RWPE2 (cell line): ENCODE data around the gene BANK1.
"Not testable (repeated sequence)": the region's sequence is repeated elsewhere in the genome, so short reads cannot be mapped to it uniquely, and the experiment has no call there.

Source experiments
- ATAC-seq: fragments of 200-7000 bp; cut with Tn5 transposase; 3 replicates; pipeline ENCODE4 v1.9.1; 2021; ENCODE audit warnings: low read depth
- DNase-seq: peaks from one replicate; pipeline ENCODE4 v3.0.0-alpha.2; 2020; ENCODE audit warnings: low spot score
- H3K27ac ChIP-seq: fragments of 450-650 bp; 2 replicates; pipeline ENCODE4 v1.5.1; 2017; ENCODE audit warnings: mild to moderate bottlenecking; ENCODE audit not compliant: poor library complexity, severe bottlenecking
- H3K27me3 ChIP-seq: fragments of 250-450 bp; sonication (Bioruptor Pico); 2 replicates; pipeline ENCODE4 v1.5.1; 2021; ENCODE audit warnings: mild to moderate bottlenecking, moderate library complexity; ENCODE audit not compliant: insufficient read depth, poor library complexity, severe bottlenecking
- H3K36me3 ChIP-seq: fragments of 250-450 bp; sonication (Bioruptor Pico); 2 replicates; pipeline ENCODE4 v1.5.1; 2020; ENCODE audit warnings: low read depth, mild to moderate bottlenecking, moderate library complexity
- H3K4me1 ChIP-seq: fragments of 250-450 bp; sonication (Bioruptor Pico); 2 replicates; pipeline ENCODE4 v1.5.1; 2021; ENCODE audit warnings: mild to moderate bottlenecking, moderate library complexity; ENCODE audit not compliant: insufficient read depth, poor library complexity, severe bottlenecking
- H3K4me3 ChIP-seq: fragments of 250-450 bp; sonication (Bioruptor Pico); 2 replicates; pipeline ENCODE4 v1.5.1; 2021; ENCODE audit warnings: mild to moderate bottlenecking, moderate library complexity; ENCODE audit not compliant: severe bottlenecking
- H3K9me3 ChIP-seq: fragments of 250-450 bp; sonication (Bioruptor Pico); 2 replicates; pipeline ENCODE4 v1.5.1; 2021; ENCODE audit warnings: mild to moderate bottlenecking, moderate library complexity; ENCODE audit not compliant: severe bottlenecking
- TF ChIP-seq, protein P1 (sequence below): fragments of 450-650 bp; IDR thresholded peaks from one replicate; pipeline ENCODE4 v1.5.1; 2017; ENCODE audit warnings: mild to moderate bottlenecking, moderate library complexity; ENCODE audit not compliant: poor library complexity, severe bottlenecking

The BANK1 gene

DNA sequence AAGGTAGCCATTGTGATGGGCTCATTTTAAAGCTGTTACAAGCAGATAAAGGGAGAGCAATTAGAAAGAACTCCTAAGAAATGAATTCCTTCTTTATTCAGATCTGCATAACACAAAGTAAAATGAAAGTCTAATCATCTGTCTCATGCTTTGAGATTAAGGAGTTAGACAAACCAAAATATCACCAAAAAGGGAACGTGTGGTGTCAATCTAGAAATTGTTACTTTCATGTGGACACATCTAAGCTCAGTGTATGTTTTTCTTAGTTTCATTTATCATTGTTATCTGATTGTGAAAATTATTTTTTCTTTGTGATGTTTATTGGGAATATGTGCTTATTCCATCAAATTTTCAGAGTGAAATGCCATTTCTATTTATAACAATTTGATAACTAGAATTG, 80.3 kb downstream of the BANK1 start:
- Histone ChIP-seq H3K27ac (no peak overlapping the region), H3K4me1 (peaks cover 4% of the 10 kb centered on the region), H3K36me3 (no peaks in the 10 kb centered on the region), H3K4me3 (no peak overlapping the region), H3K9me3 (no peaks in the 10 kb centered on the region), H3K27me3 (no peaks in the 10 kb centered on the region)
- ATAC-seq = no peak
- TF ChIP-seq, protein P1, sequence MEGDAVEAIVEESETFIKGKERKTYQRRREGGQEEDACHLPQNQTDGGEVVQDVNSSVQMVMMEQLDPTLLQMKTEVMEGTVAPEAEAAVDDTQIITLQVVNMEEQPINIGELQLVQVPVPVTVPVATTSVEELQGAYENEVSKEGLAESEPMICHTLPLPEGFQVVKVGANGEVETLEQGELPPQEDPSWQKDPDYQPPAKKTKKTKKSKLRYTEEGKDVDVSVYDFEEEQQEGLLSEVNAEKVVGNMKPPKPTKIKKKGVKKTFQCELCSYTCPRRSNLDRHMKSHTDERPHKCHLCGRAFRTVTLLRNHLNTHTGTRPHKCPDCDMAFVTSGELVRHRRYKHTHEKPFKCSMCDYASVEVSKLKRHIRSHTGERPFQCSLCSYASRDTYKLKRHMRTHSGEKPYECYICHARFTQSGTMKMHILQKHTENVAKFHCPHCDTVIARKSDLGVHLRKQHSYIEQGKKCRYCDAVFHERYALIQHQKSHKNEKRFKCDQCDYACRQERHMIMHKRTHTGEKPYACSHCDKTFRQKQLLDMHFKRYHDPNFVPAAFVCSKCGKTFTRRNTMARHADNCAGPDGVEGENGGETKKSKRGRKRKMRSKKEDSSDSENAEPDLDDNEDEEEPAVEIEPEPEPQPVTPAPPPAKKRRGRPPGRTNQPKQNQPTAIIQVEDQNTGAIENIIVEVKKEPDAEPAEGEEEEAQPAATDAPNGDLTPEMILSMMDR = no peak
- DNase-seq = no peak

- TF ChIP-seq, protein P1 = no peak
- Histone ChIP-seq H3K4me1 (peaks cover 4% of the 10 kb centered on the region), H3K9me3 (no peaks in the 10 kb centered on the region), H3K27me3 (no peaks in the 10 kb centered on the region), H3K4me3 (no peak overlapping the region), H3K27ac (no peak overlapping the region), H3K36me3 (no peaks in the 10 kb centered on the region)
- no peak for ATAC-seq
- DNase-seq = no peak
Observed at GRCh38 chr4:101871962-101872676, 81.6 kb downstream of the BANK1 start.

- no peak overlapping the region for H3K4me3 ChIP-seq
- no peaks in the 10 kb centered on the region for H3K9me3 ChIP-seq
- DNase-seq (no peak), ATAC-seq (peak; percentile 68)
- H3K27ac ChIP-seq = no peak overlapping the region
- no peaks in the 10 kb centered on the region for H3K36me3 ChIP-seq
- TF ChIP-seq, protein P1 = no peak
- no peaks in the 10 kb centered on the region for H3K4me1 ChIP-seq
- no peaks in the 10 kb centered on the region for H3K27me3 ChIP-seq
Observed at GRCh38 chr4:101885574-101885973, 95.0 kb downstream of the BANK1 start.

DNA sequence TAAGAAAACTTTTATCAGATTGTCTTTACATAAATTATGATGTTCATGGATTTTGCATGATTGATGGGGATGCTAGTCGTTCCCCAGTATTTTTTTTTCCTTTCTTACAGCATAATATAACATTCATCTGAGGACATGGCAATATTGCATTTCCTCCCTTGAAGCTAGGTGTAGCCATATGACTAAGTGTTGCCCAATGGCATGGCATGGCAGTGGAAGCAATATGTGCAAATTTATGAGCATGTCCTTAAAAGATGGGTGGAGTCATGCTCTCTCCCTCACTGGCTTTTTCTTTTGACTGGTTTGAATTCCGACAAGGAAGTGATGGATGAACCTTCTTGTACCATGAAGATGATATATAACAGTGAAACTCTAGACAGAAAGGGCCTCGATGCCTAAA, 96.3 kb downstream of the BANK1 start:
- Histone ChIP-seq H3K36me3 (no peaks in the 10 kb centered on the region), H3K9me3 (no peaks in the 10 kb centered on the region), H3K27ac (no peak overlapping the region), H3K4me3 (no peak overlapping the region), H3K27me3 (no peaks in the 10 kb centered on the region), H3K4me1 (no peaks in the 10 kb centered on the region)
- ATAC-seq = no peak
- TF ChIP-seq, protein P1 = no peak
- DNase-seq = no peak

DNA sequence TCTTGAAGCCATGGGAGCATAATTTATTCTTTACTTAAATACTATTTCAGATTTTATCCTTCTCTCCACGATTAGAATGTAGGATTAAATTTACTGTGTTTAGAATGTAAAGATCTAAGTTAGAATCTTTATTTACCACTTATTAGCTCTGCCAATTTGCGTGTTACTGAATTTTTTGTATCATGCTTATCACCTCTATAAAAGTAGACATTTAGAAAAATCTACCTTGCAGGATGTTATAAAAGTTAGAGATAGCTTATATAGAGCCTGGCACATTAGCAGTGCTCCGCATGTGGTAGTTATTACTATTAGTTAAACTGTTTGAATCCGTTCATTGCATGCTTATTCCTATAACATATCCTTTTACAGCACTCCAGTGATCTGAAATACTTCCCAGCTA, 97.9 kb downstream of the BANK1 start:
- DNase-seq = no peak
- H3K4me3 ChIP-seq = no peak overlapping the region
- TF ChIP-seq, protein P1 = no peak
- ATAC-seq = no peak
- no peaks in the 10 kb centered on the region for H3K27me3 ChIP-seq
- no peaks in the 10 kb centered on the region for H3K36me3 ChIP-seq
- no peaks in the 10 kb centered on the region for H3K4me1 ChIP-seq
- H3K9me3 ChIP-seq = no peaks in the 10 kb centered on the region
- no peak overlapping the region for H3K27ac ChIP-seq

DNA sequence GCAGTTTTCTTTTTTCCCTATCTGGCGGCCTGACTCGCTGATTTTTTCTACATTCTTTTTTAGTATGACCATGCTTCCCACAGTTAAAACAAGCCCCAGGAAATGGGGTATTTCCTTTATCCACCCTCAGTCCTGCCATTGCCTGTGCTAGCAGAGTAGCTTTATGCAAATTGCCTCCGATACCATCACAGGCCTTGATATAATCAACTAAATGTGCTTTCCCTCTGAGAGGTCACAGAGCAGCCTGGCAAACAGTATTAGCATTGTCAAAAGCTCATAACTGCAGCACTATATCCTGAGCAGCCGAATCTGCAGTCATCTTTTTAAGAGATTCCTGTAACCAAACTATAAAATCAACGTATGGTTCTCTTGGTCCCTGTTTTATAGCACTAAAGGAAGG, 115.0 kb downstream of the BANK1 start:
- not testable (repeated sequence) for H3K4me3 ChIP-seq, H3K27ac ChIP-seq, H3K4me1 ChIP-seq, H3K27me3 ChIP-seq, H3K9me3 ChIP-seq, DNase-seq, ATAC-seq, H3K36me3 ChIP-seq
